GM12891 (cell line): Measurements from ENCODE around the gene TRERF1.

Source experiments
- PAX5 ChIP-seq: IDR thresholded peaks from 2 replicates; pipeline ENCODE4 v1.6.1; 2011; ENCODE audit warnings: low read length, moderate library complexity, mild to moderate bottlenecking; ENCODE audit not compliant: insufficient read depth, severe bottlenecking
- POLR2A ChIP-seq: IDR thresholded peaks from 2 replicates; pipeline ENCODE4 v1.6.1; 2011; ENCODE audit warnings: low read depth, low read length, control low read depth
- POLR2AphosphoS5 ChIP-seq: IDR thresholded peaks from 2 replicates; pipeline ENCODE4 v1.6.1; 2011; ENCODE audit warnings: low read depth, low read length, control low read depth

DNA sequence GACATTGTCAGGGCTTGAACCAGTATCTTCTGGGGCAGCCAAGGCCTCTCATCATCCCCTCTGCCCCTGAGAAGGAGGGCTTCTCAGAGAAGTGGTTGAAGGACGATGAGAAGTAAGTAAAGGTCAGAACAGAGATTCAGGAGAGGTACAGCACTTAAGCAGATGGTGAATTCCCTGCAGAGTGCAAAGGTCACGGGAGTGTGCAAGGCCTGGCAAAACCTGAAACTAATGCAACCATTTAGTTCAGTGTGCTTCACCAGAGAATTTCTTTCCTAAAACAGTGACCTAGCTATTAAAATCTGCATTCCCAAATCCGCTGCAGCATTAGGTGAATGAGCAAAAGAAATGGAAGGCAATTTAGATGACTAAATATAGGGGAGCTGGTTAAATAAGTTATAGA is 58.4 kb downstream of the TRERF1 start:
- no peak for TF ChIP-seq POLR2A
- no peak for TF ChIP-seq POLR2AphosphoS5
- no peak for TF ChIP-seq PAX5
